ENCODE results near the gene COMMD4.

GRCh38 chr15:75346796-75347221, 10.9 kb downstream of the COMMD4 start, which contains the start of gene NEIL1:
- no peak for TF ChIP-seq CTCF (conservative IDR thresholded peaks at IDR 0.05 in 1 of 2, IDR thresholded peaks at IDR 0.05 in 1 of 2; ENCODE audit: extremely low read depth in 1 of 2, insufficient read depth in 1 of 2, low read depth in 1 of 2, low read length in 2 of 2)
- no peak for TF ChIP-seq EZH2 (IDR thresholded peaks at IDR 0.05; ENCODE audit: borderline replicate concordance, low read length)

Measured in mammary epithelial cell (primary cell).